ENCODE results near the gene ONECUT2.

ONECUT2 gene

GRCh38 chr18:57429167-57430078 is 5.8 kb upstream of the ONECUT2 start:
- H3K56ac ChIP-seq (ENCODE audit: low read length) = no peak overlapping the region
- H4K5ac ChIP-seq (ENCODE audit: low read length) = no peak overlapping the region
- H3K79me1 ChIP-seq (ENCODE audit: low read length) = no peaks in the 10 kb centered on the region
- no peak overlapping the region for H2BK120ac ChIP-seq (ENCODE audit: low read depth, low read length)
- DNase-seq = peak; percentile 18
- peaks cover 4% of the 10 kb centered on the region for H3K4me1 ChIP-seq (ENCODE audit: control insufficient read depth, low read depth, low read length)
- H3K27ac ChIP-seq (ENCODE audit: low read depth, low read length) = no peak overlapping the region
- no CpG with 5 or more reads among the region's 22 CpGs for WGBS (ENCODE audit: extremely low coverage, insufficient coverage, low lambda C conversion rate)
- no peak overlapping the region for H3K9ac ChIP-seq (ENCODE audit: low read length)
- H2AK5ac ChIP-seq (ENCODE audit: low read length) = no peak overlapping the region
- H3K23ac ChIP-seq (ENCODE audit: low read length) = no peak overlapping the region
- peaks cover 40% of the 10 kb centered on the region for H3K27me3 ChIP-seq (ENCODE audit: insufficient read depth, low read length, poor library complexity)
- H3K36me3 ChIP-seq (ENCODE audit: control insufficient read depth, insufficient read depth, low read length) = no peaks in the 10 kb centered on the region
- H3K18ac ChIP-seq (ENCODE audit: low read length) = no peak overlapping the region
- peak overlapping the region; percentile 27 for H3K4me2 ChIP-seq (ENCODE audit: low read length)
- H3K79me2 ChIP-seq (ENCODE audit: control insufficient read depth, insufficient read depth, low read length) = no peaks in the 10 kb centered on the region
- no peak overlapping the region for H2BK5ac ChIP-seq (ENCODE audit: low read length)
- no peak overlapping the region for H3K4me3 ChIP-seq (ENCODE audit: low read length)
- H3K4ac ChIP-seq (ENCODE audit: low read depth, low read length) = no peak overlapping the region
- H2BK15ac ChIP-seq (replicated peaks; ENCODE audit: low read depth) = no peak overlapping the region
- no peak overlapping the region for H4K8ac ChIP-seq (ENCODE audit: low read depth, low read length)

- Histone ChIP-seq H3K27ac (ENCODE audit: low read depth, low read length) (no peak overlapping the region), H2BK120ac (ENCODE audit: low read depth, low read length) (no peak overlapping the region)
Measured at GRCh38 chr18:57430079-57431001, 4.8 kb upstream of the ONECUT2 start.

GRCh38 chr18:57431002-57431382 is 4.2 kb upstream of the ONECUT2 start:
- Histone ChIP-seq H3K36me3 (ENCODE audit: control insufficient read depth, insufficient read depth, low read length) (no peaks in the 10 kb centered on the region), H4K8ac (ENCODE audit: low read depth, low read length) (no peak overlapping the region), H2BK5ac (ENCODE audit: low read length) (no peak overlapping the region), H3K4ac (ENCODE audit: low read depth, low read length) (no peak overlapping the region), H3K27me3 (ENCODE audit: insufficient read depth, low read length, poor library complexity) (peaks cover 42% of the 10 kb centered on the region), H2AK5ac (ENCODE audit: low read length) (no peak overlapping the region), H3K4me3 (ENCODE audit: low read length) (no peak overlapping the region), H2BK15ac (replicated peaks; ENCODE audit: low read depth) (no peak overlapping the region), H4K5ac (ENCODE audit: low read length) (no peak overlapping the region), H3K18ac (ENCODE audit: low read length) (no peak overlapping the region), H3K9ac (ENCODE audit: low read length) (no peak overlapping the region), H3K27ac (ENCODE audit: low read depth, low read length) (no peak overlapping the region), H3K4me2 (ENCODE audit: low read length) (no peak overlapping the region), H3K56ac (ENCODE audit: low read length) (no peak overlapping the region), H3K23ac (ENCODE audit: low read length) (no peak overlapping the region), H3K4me1 (ENCODE audit: control insufficient read depth, low read depth, low read length) (peaks cover 4% of the 10 kb centered on the region), H2BK120ac (ENCODE audit: low read depth, low read length) (no peak overlapping the region), H3K79me2 (ENCODE audit: control insufficient read depth, insufficient read depth, low read length) (no peaks in the 10 kb centered on the region), H3K79me1 (ENCODE audit: low read length) (no peaks in the 10 kb centered on the region)
- peak; percentile 28 for DNase-seq
- no CpG with 5 or more reads among the region's 10 CpGs for WGBS (ENCODE audit: extremely low coverage, insufficient coverage, low lambda C conversion rate)

More at GRCh38 chr18:57430079-57431001, 4.8 kb upstream of the ONECUT2 start:
- H3K9ac ChIP-seq (ENCODE audit: low read length) = no peak overlapping the region
- H3K27me3 ChIP-seq (ENCODE audit: insufficient read depth, low read length, poor library complexity) = peaks cover 41% of the 10 kb centered on the region
- H3K18ac ChIP-seq (ENCODE audit: low read length) = peak overlapping the region; percentile 13
- no peak overlapping the region for H2BK5ac ChIP-seq (ENCODE audit: low read length)
- no peaks in the 10 kb centered on the region for H3K79me2 ChIP-seq (ENCODE audit: control insufficient read depth, insufficient read depth, low read length)
- H2BK15ac ChIP-seq (replicated peaks; ENCODE audit: low read depth) = no peak overlapping the region
- no peaks in the 10 kb centered on the region for H3K79me1 ChIP-seq (ENCODE audit: low read length)
- no peak overlapping the region for H2AK5ac ChIP-seq (ENCODE audit: low read length)
- H4K5ac ChIP-seq (ENCODE audit: low read length) = no peak overlapping the region
- no peaks in the 10 kb centered on the region for H3K36me3 ChIP-seq (ENCODE audit: control insufficient read depth, insufficient read depth, low read length)
- no CpG with 5 or more reads among the region's 34 CpGs for WGBS (ENCODE audit: extremely low coverage, insufficient coverage, low lambda C conversion rate)
- H3K4me3 ChIP-seq (ENCODE audit: low read length) = no peak overlapping the region
- H3K4me1 ChIP-seq (ENCODE audit: control insufficient read depth, low read depth, low read length) = peaks cover 4% of the 10 kb centered on the region
- no peak overlapping the region for H3K56ac ChIP-seq (ENCODE audit: low read length)
- H4K8ac ChIP-seq (ENCODE audit: low read depth, low read length) = no peak overlapping the region
- DNase-seq = peak; percentile 48
- H3K4me2 ChIP-seq (ENCODE audit: low read length) = peak overlapping the region; percentile 27
- no peak overlapping the region for H3K23ac ChIP-seq (ENCODE audit: low read length)
- no peak overlapping the region for H3K4ac ChIP-seq (ENCODE audit: low read depth, low read length)

GRCh38 chr18:57431467-57432080 is 3.6 kb upstream of the ONECUT2 start:
- WGBS (ENCODE audit: extremely low coverage, insufficient coverage, low lambda C conversion rate) = no CpG with 5 or more reads among the region's 12 CpGs
- Histone ChIP-seq H3K36me3 (ENCODE audit: control insufficient read depth, insufficient read depth, low read length) (no peaks in the 10 kb centered on the region), H2BK15ac (replicated peaks; ENCODE audit: low read depth) (no peak overlapping the region), H4K5ac (ENCODE audit: low read length) (no peak overlapping the region), H3K56ac (ENCODE audit: low read length) (no peak overlapping the region), H3K4me2 (ENCODE audit: low read length) (no peak overlapping the region), H3K79me2 (ENCODE audit: control insufficient read depth, insufficient read depth, low read length) (no peaks in the 10 kb centered on the region), H3K27ac (ENCODE audit: low read depth, low read length) (no peak overlapping the region), H4K8ac (ENCODE audit: low read depth, low read length) (no peak overlapping the region), H3K9ac (ENCODE audit: low read length) (no peak overlapping the region), H3K18ac (ENCODE audit: low read length) (no peak overlapping the region), H3K23ac (ENCODE audit: low read length) (no peak overlapping the region), H3K27me3 (ENCODE audit: insufficient read depth, low read length, poor library complexity) (peaks cover 48% of the 10 kb centered on the region), H3K79me1 (ENCODE audit: low read length) (no peaks in the 10 kb centered on the region), H2BK120ac (ENCODE audit: low read depth, low read length) (no peak overlapping the region), H3K4ac (ENCODE audit: low read depth, low read length) (no peak overlapping the region), H3K4me1 (ENCODE audit: control insufficient read depth, low read depth, low read length) (peaks cover 4% of the 10 kb centered on the region), H2BK5ac (ENCODE audit: low read length) (no peak overlapping the region), H2AK5ac (ENCODE audit: low read length) (no peak overlapping the region), H3K4me3 (ENCODE audit: low read length) (no peak overlapping the region)
- peak; percentile 2 for DNase-seq

GRCh38 chr18:57432140-57432539 is 3.0 kb upstream of the ONECUT2 start:
- H3K56ac ChIP-seq (ENCODE audit: low read length) = no peak overlapping the region
- H2AK5ac ChIP-seq (ENCODE audit: low read length) = no peak overlapping the region
- no peaks in the 10 kb centered on the region for H3K79me2 ChIP-seq (ENCODE audit: control insufficient read depth, insufficient read depth, low read length)
- H2BK15ac ChIP-seq (replicated peaks; ENCODE audit: low read depth) = no peak overlapping the region
- H3K18ac ChIP-seq (ENCODE audit: low read length) = no peak overlapping the region
- H3K23ac ChIP-seq (ENCODE audit: low read length) = no peak overlapping the region
- no peak overlapping the region for H2BK5ac ChIP-seq (ENCODE audit: low read length)
- H3K36me3 ChIP-seq (ENCODE audit: control insufficient read depth, insufficient read depth, low read length) = no peaks in the 10 kb centered on the region
- peaks cover 4% of the 10 kb centered on the region for H3K4me1 ChIP-seq (ENCODE audit: control insufficient read depth, low read depth, low read length)
- H2BK120ac ChIP-seq (ENCODE audit: low read depth, low read length) = no peak overlapping the region
- H3K27me3 ChIP-seq (ENCODE audit: insufficient read depth, low read length, poor library complexity) = peaks cover 54% of the 10 kb centered on the region
- no peak overlapping the region for H4K5ac ChIP-seq (ENCODE audit: low read length)
- no peak overlapping the region for H3K27ac ChIP-seq (ENCODE audit: low read depth, low read length)
- DNase-seq = no peak
- no peak overlapping the region for H3K4ac ChIP-seq (ENCODE audit: low read depth, low read length)
- no peak overlapping the region for H3K4me3 ChIP-seq (ENCODE audit: low read length)
- no peak overlapping the region for H4K8ac ChIP-seq (ENCODE audit: low read depth, low read length)
- H3K79me1 ChIP-seq (ENCODE audit: low read length) = no peaks in the 10 kb centered on the region
- H3K4me2 ChIP-seq (ENCODE audit: low read length) = no peak overlapping the region
- H3K9ac ChIP-seq (ENCODE audit: low read length) = no peak overlapping the region
- WGBS (ENCODE audit: extremely low coverage, insufficient coverage, low lambda C conversion rate) = no CpG with 5 or more reads among the region's 4 CpGs

All from mesendoderm (in vitro differentiated cells).